GM19395 (cell line): ENCODE data around the gene PINLYP.
"Not testable (repeated sequence)": the region's sequence is repeated elsewhere in the genome, so short reads cannot be mapped to it uniquely, and the experiment has no call there.

Experiments used
- ATAC-seq: cut with Tn5 transposase; IDR thresholded peaks from one replicate; pipeline ENCODE4 v1.9.1; 2021; ENCODE audit warnings: mild to moderate bottlenecking, moderate library complexity; ENCODE audit not compliant: unreplicated experiment

The PINLYP gene

DNA sequence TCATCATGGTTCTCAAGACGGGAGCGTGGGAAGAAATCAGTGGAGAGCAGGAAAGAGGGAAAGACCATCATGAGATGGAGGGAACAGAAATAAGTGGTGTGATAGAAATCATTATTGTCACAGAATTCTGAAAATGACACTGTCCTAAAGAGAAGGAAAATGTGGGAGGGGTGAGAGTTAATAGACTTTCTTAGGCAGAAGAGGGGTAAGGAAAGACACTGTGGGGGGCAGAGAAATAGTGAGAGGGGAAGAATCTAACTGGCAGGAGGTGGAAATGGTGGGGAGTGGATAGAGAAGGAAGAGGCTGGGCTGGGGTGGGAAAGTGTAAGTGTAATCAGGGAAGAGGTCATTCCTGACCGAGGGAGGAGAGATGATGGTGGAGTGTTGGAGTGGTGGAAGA lies 3.2 kb downstream of the PINLYP start:
- no peak for ATAC-seq

DNA sequence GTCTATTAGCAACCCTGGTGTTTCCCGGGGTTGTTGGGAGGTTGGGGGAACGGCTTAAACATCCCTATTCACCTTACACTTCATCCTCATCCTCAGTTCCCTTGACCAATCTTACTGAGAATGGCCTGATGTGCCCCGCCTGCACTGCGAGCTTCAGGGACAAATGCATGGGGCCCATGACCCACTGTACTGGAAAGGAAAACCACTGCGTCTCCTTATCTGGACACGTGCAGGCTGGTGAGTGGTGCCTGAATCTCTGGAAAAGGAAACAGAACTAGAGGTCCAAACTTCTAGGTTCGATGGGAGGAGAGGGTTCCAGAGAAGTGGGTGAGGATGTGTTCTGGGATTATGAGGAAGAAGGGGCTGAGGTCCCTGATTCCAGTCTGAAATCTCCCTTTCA lies 5.9 kb downstream of the PINLYP start:
- no peak for ATAC-seq

DNA sequence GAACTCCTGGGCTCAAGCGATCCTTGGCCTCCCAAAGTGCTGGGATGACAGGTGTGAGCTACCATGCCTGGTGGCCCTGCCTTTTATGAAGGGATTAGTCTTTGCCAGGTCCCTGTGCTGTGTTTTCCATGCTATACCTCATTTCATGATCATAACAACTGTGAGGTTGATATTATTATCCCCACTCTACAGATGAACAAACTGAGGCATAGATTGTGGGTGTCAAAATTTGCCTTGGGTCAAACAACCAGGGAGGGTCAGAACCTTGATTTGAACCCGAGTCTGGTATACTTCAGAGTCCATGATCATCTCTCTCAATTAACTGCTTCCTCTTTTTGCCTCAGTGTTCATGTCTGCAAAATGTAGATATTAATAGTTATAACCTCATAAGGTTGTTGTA lies 6.9 kb downstream of the PINLYP start:
- no peak for ATAC-seq

DNA sequence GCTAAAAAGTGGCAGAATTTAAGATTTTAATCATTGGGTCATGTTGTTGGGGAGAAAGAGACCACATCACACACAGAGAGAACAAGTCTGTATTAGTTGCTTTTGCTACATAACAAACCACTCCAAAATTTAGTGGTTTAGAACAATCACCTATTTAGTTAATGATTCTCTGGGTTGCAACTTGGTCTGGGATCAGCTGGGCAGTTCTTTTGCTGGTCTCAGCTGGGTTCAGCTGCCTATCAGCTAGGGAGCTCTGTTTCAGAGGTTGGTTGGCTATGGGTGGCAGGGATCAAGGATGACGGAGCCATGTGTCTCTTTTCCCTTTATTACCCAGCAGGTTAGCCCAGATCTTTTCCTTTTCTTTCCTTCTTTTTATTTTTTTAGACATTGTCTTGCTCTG lies 8.9 kb downstream of the PINLYP start:
- ATAC-seq, result no peak

DNA sequence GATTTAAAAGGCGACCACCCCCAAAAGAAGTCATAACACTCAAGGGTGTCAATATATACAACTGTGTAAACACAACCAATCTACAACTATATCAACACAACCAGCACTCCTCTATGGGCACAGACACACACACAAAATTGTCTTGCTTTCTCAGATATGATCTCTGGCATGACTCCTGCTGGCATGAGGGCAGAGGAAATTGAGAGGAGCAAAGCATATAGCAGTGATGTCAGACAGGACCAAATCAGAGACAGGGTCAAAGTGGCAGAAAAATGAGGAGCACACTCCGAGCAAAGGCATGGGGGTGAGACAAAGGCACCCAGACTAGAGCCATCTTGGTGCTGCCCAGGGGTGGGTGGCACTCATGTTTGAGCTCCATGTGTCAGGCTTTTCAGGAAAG lies 10.7 kb downstream of the PINLYP start:
- ATAC-seq, result no peak

DNA sequence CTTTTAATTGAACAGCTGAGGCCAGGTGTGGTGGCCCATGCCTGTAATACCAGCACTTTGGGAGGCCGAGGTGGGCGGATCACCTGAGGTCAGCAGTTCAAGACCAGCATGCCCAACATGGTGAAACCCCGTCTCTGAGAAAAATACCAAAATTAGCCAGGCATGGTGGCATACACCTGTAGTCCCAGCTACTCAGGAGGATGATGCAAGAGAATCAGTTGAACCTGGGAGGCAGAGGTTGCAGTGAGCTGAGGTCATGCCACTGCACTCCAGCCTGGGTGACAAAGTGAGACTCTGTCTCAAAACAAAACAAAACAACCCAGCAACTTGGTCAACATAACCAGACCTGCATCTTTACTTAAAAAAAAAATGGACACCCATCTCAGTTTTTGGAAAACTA lies 11.4 kb downstream of the PINLYP start:
- not testable (repeated sequence) for ATAC-seq

DNA sequence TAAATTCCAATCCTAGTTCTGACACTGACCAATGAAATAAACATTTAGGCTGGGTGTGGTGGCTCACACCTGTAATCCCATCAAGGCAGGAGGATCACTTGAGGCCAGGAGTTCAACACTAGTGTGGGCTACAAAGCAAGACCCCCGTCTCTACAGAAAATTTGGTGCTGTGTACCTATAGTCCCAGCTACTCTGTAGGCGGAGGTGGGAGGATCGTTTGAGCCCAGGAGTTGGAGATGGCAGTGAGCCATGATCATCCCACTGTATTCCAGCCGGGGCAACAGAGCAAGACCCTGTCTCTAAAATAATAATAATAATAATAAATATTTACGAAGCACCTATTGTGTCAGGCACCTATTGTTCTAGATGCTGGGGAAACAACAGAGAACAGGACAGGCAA lies 13.7 kb downstream of the PINLYP start:
- no peak for ATAC-seq

DNA sequence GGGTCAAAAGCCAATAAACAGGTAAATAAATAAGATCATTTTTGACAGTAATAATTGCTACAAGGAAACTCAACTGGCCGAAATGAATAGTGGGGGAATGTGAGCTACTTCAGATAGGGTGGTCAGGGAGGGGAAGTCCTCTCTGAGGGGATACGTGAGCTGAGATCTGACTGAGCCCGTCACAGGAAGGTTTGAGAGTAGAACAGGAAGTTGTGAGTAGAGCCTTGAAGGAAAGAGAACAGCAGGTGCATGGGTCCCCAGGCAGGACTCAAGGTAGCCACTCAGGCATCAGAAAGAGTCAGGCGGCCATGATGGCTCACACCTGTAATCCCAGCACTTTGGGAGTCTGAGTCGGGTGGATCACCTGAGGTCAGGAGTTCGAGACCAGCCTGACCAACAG lies 14.1 kb downstream of the PINLYP start:
- ATAC-seq, result no peak

DNA sequence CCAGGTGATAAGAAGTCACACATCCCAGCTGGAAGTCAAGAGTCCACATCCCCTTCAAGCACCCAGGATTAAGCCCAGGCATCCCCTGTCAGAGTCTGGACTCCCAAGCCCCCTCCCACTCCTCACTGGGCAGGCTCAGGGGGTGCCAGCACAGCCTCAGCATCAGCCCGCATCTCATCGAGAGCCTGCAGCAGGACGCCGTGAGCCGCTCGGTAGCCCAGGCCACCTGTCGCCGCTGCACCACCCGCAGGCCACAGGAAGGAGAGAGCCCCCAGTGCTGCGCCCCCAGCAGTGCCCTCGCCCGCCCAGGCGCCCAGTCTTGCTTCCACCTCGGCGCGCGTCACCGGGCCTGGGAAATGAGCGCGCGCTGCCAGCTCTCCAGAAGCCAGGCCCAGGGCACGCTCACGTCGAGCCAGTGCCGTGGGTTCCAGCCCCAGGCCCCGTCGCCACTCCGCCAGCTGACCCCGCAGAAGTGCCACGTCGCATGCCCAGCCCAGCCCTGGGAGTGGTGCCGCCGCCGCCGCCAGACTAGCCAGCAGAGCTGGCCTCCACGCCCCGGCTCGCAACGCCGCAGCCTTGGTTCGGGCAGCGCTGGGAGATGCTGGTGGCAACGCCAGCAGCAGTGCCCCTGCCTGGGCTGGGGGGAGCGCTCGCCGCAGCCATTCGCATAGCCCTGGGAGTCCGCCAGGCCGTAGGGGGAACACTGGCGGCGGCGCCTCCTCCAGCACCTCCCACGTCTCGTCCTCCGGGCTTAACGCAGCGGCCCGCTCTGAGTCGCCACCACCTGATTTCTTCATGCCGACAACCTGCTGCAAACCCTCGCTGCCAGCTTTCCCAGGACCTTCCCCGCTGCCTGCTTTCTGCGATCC lies 16.5 kb downstream of the PINLYP start:
- ATAC-seq, result no peak

DNA sequence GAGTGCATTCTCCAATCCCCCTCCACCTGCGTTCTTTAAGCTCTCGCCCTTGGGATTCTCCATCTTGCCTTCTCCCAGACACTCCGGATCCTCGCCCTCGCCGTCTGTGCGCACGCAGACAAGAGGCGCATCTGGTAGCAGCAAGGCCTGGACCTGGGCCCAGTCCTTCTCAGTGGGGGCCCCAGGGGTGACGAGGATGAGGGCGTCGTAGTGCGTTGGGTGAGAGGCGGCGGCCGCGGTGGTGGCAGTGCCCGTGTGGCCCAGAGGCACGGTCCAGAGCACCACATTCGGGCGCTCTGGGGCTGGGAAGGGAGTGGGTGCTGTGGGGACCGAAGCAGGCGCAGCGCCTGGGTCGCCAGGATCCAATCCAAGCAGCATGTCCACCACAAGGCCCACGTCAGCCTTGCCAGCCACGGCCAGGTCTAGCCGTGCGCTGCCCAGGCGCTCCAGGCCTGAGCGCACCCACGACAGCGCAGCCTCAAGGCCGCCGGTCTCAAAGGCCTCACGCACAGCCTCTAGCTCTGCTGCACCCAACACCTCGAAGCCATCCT lies 17.3 kb downstream of the PINLYP start:
- no peak for ATAC-seq

DNA sequence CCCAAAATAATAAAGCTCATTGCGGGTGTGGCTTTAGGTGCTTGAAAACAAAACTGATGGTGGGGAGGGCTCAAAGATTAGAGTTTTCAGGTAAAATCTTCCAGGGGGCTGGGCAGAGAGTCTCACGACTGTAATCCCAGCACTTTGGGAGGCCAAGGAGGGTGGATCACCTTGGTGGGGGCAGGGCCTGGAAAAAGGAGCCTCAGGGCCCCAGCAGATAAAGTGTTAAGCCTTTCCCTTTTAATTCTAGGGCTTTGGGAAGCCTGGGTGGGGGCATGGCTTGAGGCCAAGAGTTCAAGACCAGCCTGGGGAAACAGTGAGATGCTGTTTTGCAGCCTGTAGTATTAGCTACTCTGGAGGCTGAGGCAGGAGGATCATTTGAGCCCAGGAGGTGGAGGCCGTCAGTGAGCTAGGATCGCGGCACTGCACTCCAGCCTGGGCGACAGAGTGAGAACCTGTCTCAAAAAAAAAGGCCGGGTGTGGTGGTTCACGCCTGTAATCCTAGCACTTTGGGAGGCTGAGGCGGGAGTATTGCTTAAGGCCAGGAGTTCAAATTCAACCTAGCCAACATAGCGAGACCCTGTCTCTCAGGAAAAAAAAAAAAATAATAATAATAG lies 18.6 kb downstream of the PINLYP start:
- no peak for ATAC-seq

DNA sequence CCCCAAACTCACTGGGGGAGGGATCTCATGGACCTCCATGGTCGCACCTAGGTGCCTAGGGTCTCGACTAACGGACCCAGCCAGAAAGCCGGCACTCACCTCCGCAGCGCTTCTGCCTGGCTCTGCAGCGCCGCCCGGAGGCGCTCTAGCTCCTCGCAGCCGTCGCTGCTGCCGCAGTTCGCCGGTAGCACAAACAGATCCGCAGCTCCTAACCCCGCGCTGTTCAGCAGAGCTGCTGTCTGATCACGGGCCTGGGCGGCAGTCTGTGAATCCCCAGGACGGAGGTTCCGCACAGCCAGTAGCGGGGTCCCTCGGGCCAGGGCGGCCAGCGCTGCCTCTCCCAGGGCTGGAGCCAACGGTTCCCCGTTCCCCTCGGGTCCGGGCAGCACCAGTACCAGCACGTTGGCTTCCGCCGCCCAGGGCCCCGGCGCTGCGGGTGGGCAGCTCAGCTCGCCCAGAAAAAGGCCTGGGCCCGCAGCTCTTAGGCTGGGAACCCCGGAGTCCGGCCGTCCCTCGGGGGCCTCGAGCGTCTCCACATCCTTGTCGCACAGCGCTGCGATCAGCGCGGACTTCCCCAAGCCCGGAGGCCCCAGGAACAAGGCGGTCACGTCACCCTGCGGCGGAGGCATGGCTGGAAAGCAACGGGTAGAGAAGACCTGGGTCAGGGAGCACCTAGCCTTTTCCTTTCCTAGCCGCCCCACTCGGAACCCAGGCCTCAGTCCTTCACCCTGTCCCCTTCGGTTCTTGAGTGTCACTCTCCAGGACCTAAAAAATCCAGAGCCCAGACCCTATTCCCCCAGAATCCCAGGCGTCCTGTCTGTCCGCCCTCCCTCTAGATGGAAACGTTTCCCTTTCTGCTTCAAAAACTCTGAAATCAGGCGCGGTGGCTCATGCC lies 19.4 kb downstream of the PINLYP start:
- ATAC-seq, result peak; percentile 20

DNA sequence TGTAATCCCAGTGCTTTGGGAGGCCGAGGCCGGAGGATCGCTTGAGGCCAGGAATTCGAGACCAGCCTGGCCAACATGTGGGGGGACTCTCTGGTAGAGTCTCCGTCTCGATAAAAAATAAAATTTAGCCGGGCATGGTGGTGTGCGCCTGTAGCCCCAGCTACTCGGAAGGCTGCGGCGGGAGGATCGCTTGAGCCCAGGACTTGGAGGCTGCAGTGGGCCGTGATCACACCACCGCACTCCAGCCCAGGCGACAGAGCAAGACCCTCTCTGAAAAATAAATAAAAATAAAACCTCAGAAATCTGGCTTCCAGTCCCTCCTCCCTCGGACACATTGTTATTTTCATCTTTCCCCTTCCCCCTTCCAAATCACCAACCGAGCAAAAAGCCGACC lies 20.0 kb downstream of the PINLYP start:
- ATAC-seq, result peak; percentile 16

DNA sequence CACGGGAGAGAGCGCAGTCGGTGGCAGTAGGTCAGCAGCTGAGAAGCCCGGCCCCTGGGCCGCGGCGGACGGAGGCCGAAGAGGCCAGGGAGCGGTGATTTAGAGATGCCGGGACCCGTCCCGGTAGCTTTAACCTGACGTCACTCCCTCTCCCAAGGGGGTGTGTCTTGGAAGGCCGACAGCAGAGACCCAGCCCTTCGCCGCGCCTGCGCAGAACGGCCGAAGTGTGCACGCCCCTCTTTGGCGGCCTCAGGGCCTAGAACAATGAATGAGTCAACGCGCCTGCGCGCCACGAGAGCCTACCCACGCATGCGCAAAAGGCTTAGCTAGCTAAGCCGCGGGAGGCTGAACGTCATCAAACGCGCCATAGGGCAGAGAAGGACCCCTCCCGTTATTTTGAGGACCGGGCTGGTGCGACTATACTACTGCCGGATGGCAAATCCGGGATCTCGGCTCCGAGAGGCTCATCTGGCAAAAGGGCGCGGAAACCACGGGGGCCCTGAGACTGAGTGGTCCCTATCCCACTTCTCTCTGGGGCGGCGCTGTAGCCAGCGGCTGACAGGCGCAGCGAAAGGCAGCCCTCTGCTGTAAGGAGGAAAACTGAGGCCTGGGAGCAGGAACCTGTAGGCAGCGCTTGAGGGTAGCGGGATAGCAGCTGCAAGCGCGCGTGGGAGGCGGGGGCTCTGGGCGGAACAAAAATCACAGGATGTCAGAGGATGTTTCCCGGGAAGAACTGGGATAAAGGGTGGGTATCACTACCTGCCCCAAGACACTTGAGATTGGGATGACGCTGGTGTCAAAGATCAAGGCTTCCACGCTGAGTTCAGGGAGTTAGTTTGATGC lies 20.6 kb downstream of the PINLYP start, which contains the start of the genes IRGQ and ZNF576:
TSS of gene IRGQ (minus strand) at position 136 of the 843 bp plus-strand sequence. CDS start 796 bp downstream, outside the sequence.
TSS of gene ZNF576 (plus strand) at position 597 of the 843 bp plus-strand sequence. CDS start 514 bp downstream, outside the sequence.
- peak; percentile 78 for ATAC-seq

DNA sequence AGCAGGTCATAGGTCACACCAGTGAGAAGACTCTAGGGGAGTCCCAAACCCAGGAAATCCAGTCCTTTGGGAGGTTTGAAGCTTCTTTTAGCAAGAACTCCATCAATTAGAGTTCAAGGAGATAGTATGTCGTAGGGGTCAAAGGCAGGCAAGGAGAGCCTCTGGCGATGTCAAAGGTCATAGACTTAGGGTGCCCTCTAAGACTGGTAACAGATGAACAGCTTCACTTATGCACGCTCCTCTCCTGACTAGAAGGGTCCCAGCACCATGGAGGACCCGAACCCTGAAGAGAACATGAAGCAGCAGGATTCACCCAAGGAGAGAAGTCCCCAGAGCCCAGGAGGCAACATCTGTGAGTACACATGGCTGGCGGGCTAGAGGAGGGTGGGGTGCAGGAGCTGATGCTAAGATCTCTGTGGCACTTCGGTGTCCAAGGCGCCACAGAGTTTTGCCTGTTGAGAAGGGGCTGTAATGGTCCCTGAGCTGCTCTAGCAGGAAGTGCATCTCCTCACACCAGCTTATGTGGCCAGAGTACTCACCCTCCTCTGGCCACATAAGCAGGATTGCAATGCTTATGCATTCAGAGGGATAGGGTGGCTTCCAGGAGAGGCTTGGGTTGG lies 21.4 kb downstream of the PINLYP start:
- ATAC-seq, result no peak

DNA sequence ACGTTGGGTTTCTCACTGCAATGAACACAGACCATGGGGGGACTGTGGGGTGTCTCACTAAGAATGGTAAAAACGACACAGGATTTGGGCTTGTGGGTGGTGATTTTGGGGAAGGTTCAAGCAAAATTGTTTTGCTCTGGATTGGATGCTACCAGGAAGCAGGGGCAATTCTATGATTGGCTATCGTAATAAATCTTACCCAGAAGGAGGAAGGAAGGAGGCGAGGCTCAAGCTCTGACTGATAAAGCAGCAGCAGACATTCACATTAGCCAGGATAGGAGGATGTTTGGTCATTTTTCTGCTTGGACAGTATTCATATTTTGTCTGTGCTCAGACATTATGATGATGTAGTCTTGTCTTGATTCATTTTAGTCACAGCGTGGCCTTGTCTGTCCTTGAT lies 22.3 kb downstream of the PINLYP start:
- ATAC-seq, result no peak

DNA sequence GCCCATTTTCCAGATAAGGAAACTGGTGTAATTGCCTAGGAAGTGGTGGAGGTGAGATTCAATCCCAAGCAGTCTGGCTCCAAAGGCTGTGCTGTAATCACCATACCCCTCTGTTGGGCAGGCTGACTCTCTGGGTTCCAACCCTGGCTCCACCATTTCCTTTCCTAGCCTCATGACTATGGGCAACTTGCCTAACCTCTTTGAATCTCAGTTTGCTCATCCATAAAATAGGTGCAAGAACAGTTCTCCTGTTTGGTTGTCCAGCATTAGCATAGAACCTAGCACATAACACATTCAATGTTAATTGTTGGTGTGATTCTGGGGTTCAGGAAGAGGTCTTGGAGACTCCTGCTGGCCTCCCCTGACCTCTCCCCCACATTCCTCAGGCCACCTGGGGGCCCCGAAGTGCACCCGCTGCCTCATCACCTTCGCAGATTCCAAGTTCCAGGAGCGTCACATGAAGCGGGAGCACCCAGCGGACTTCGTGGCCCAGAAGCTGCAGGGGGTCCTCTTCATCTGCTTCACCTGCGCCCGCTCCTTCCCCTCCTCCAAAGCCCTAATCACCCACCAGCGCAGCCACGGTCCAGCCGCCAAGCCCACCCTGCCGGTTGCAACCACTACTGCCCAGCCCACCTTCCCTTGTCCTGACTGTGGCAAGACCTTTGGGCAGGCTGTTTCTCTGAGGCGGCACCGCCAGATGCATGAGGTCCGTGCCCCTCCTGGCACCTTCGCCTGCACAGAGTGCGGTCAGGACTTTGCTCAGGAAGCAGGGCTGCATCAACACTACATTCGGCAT lies 23.0 kb downstream of the PINLYP start:
- ATAC-seq, result no peak

DNA sequence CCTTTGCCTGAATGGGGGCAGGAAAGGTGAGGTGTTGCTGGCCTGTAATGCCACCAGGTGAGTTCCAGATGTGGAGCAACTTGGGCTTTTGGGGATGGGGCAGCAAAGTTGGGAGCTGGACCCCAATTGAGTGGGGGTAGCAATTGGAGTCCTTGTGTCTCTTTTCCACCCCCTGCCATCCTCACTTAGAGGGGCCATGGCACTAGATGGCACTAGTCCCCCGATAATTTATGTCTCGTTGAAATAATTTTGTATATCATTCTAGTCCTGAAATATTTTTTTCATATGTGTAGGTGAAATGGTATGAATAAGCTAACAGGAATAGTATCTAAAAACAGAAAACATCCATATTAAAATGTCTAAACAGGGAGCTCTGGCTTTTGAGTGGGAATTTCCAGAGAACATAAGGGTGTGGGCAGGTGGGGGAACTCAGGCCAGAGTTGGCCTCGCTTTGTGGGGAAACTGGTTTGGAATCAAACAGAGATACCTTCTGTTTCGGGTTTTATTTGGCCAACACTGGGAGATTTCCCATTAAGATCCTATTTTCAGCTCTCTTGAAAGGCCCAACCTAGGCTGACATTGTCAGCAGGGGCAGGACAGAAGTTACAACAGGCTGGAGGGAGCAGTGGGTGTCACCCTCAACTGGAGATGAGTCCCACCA lies 24.2 kb downstream of the PINLYP start:
- ATAC-seq, result no peak
